C4-2B (cell line): ENCODE results near the gene FBXO7.

Experiments
- H3K27ac ChIP-seq: fragments of 450-650 bp; 2 replicates; pipeline ENCODE4 v1.5.1; 2017
- ZFX ChIP-seq: fragments of 450-650 bp; IDR thresholded peaks from 2 replicates; pipeline ENCODE4 v1.6.1; 2017
- TF ChIP-seq, protein P1 (sequence below): fragments of 450-650 bp; conservative IDR thresholded peaks from 2 replicates; pipeline ENCODE4 v1.5.1; 2017; ENCODE audit warnings: mild to moderate bottlenecking

Gene FBXO7

GRCh38 chr22:32517921-32518320 lies 43.3 kb downstream of the FBXO7 start:
- H3K27ac ChIP-seq: no peak overlapping the region
- TF ChIP-seq, protein P1, sequence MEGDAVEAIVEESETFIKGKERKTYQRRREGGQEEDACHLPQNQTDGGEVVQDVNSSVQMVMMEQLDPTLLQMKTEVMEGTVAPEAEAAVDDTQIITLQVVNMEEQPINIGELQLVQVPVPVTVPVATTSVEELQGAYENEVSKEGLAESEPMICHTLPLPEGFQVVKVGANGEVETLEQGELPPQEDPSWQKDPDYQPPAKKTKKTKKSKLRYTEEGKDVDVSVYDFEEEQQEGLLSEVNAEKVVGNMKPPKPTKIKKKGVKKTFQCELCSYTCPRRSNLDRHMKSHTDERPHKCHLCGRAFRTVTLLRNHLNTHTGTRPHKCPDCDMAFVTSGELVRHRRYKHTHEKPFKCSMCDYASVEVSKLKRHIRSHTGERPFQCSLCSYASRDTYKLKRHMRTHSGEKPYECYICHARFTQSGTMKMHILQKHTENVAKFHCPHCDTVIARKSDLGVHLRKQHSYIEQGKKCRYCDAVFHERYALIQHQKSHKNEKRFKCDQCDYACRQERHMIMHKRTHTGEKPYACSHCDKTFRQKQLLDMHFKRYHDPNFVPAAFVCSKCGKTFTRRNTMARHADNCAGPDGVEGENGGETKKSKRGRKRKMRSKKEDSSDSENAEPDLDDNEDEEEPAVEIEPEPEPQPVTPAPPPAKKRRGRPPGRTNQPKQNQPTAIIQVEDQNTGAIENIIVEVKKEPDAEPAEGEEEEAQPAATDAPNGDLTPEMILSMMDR: no peak
- no peak for TF ChIP-seq ZFX

GRCh38 chr22:32518381-32518780 lies 43.8 kb downstream of the FBXO7 start:
- H3K27ac ChIP-seq: no peak overlapping the region
- TF ChIP-seq, protein P1: no peak
- no peak for TF ChIP-seq ZFX

DNA sequence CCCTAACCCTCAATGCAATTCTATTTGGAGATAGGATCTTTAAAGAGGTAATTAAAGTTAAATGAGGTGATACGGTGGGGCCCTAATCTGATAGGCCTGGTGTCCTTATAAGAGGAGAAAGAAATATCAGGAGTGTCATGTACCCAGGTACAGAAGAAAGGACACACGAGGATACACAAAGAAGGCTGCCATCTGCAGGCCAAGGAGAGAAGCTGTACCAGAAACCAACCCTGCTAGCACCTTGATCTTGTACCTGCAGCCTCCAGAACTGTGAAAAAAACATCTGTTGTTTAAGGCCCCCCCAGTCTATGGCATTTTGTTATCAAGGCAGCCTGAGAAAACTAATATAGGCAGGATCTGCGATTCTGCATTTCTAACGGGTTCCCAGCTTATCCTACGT lies 44.2 kb downstream of the FBXO7 start:
- TF ChIP-seq ZFX: no peak
- TF ChIP-seq, protein P1: peak; percentile 67
- H3K27ac ChIP-seq: no peak overlapping the region

GRCh38 chr22:32520612-32521011 lies 46.0 kb downstream of the FBXO7 start:
- H3K27ac ChIP-seq: no peak overlapping the region
- TF ChIP-seq ZFX: no peak
- TF ChIP-seq, protein P1: no peak

- H3K27ac ChIP-seq: no peak overlapping the region
- TF ChIP-seq, protein P1: no peak
- no peak for TF ChIP-seq ZFX
These were observed 47.6 kb downstream of the FBXO7 start for GRCh38 chr22:32522237-32522636.

GRCh38 chr22:32527756-32528155 lies 53.1 kb downstream of the FBXO7 start:
- TF ChIP-seq, protein P1: no peak
- H3K27ac ChIP-seq: no peak overlapping the region

- H3K27ac ChIP-seq: no peak overlapping the region
- TF ChIP-seq ZFX: no peak
These were observed 53.7 kb downstream of the FBXO7 start for GRCh38 chr22:32528316-32528715.
